SKM-1 treated with dmso at 0.1 percent for 144 hours (cell line): ENCODE results near the gene EIF2S2.

Source experiments
- DNase-seq: peaks from one replicate; lab custom pipeline; 2025; ENCODE audit not compliant: unreplicated experiment; lab: John Stamatoyannopoulos, UW

The EIF2S2 gene

DNA sequence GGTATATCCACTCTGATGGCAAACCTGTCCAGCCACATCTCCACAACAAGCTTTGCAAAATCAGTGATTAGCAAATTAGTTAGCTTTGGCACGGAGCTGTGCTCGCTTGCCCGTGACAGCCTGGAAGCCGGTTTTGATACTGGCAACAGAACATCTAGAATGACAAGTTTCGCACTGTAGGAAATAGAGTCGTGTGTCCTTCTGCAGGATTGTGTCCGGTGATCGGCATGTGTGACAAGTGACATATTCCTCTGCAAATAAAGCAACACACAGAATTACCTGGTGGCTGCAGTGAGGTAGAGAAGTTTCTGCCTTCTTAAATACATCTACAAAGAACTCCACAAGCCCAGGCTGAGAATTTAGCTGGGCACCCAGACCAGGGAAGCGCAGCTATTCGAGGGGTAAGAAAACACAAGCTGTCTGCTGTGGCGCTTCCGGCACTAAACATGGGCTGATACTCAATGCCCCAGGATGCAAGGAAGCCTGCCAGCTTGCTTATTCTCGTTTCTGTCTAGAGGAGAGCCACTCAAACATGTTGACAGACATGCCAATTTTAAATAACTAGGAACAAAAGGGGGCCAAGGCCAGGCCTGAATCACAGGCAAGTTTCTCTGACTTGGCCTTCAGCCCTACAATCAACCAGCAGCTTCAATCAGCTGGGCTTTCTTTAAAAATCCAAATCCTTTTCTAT, 22.2 kb downstream of the EIF2S2 start:
- no peak for DNase-seq

- no peak for DNase-seq
Observed at GRCh38 chr20:34089175-34089479, 22.9 kb downstream of the EIF2S2 start.

DNA sequence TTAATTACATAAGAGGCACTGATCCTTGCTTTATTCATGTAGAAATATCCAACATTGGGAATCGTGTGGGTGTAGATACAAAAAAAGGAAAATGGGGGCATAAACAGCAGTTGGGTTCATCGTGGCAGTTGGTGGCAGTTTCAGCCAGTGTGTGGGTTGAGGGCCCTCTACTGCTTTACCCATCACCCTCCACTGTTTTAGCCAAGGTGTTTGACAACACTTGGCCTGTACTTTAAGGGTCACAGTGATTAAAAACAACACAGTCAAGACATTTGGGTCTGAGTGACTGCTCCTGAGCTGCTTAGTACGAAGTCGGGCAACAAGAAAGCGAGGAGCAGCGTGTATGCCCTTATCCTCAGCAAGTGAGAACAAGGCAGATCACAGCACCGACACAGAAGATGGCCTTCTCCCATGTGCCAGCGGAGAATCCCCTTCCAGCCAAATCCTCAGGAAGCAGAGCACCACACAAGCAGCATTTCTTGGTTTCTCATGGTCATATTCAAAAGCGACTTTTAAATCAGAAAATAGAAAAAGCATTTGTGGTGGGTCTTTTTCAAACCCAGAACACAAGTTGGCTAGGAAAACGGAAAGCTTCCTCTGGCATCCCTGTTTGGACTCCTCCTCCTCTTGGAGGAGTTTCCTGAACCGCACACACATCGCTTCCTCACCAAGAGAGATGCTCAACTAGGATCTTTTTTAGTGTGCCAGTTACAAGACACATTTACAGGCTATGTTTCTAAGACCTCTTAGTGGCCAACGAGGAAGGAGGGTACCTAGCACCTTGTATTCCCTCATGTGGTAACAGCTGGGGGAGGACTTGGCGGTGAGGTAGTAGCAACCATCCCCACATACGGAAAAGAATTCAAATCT, 23.5 kb downstream of the EIF2S2 start:
- DNase-seq: no peak

GRCh38 chr20:34085544-34086040, 26.5 kb downstream of the EIF2S2 start:
- no peak for DNase-seq

DNA sequence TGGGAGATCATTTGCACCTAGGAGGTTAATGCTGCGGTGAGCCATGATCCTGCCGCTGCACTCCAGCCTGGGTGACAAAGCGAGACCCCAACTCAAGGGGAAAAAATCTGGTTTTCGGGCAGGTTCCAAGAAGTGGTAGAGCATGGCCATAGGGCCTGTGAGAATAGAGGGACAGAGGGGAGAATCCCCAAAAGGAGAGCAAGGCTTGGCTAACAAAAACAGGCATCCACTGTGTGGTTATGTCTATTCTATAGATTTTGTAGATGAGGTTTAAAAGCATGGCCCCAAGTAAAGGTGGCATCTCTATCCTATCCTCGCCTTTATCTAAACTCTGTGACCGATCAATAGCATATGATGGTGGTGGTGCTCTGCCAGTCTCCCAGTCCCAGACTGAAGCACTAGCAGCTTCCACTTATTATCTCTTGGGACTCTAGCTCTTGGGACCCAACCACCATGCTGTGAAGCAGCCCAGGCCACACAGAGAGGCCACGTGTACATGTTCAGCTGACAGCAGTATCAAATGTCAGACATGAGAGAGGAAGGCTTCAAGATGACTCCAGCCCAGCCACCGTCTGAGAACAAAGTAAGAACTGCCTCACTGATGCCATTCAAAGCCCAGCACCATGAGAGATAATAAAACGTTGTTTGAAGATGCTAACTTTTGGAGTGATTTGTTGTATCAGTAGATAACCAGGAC, 27.7 kb downstream of the EIF2S2 start:
- no peak for DNase-seq

- DNase-seq: no peak
Observed at GRCh38 chr20:34083781-34084180, 28.3 kb downstream of the EIF2S2 start.

- DNase-seq: no peak
Observed at GRCh38 chr20:34083137-34083536, 28.9 kb downstream of the EIF2S2 start.

- no peak for DNase-seq
Observed at GRCh38 chr20:34082232-34082887, 29.7 kb downstream of the EIF2S2 start.

GRCh38 chr20:34079818-34080217, 32.2 kb downstream of the EIF2S2 start:
- DNase-seq: no peak

- no peak for DNase-seq
Observed at GRCh38 chr20:34078540-34078939, 33.5 kb downstream of the EIF2S2 start.

GRCh38 chr20:34076952-34077351, 35.1 kb downstream of the EIF2S2 start:
- no peak for DNase-seq

- DNase-seq: no peak
Observed at GRCh38 chr20:34075647-34076046, 36.4 kb downstream of the EIF2S2 start.

DNA sequence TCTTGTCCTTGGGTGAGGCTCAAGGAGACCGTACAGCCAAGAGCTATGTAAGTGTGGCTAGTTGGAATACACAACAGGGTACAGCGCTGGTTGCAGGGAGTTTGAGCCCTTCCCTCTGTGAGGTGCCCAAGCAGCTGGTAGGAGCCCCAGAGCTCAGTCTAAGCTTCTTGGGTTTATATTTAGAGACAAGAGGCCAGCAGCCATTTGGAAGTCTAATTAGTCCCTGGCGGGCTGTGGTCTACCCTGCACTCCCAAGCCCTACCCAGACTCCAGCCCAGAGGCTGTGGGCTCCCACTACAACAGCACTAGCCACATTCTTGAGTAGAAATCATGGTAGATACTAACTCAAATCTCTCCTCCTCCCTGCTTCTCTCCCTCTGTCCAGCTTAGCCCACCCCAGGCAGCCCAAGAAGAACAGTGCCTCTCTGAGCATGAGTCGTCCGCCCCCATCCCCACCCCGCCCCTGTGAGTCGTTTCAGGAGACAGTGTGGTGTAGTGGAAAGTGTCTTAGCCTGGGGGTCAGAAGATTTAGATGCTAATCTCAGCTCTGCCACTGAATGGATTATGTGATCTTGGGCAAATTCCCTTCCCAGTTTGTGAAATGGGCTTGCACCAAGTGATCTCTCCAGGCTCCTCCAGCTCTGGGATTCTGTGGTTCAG, 37.8 kb downstream of the EIF2S2 start:
- no peak for DNase-seq

DNA sequence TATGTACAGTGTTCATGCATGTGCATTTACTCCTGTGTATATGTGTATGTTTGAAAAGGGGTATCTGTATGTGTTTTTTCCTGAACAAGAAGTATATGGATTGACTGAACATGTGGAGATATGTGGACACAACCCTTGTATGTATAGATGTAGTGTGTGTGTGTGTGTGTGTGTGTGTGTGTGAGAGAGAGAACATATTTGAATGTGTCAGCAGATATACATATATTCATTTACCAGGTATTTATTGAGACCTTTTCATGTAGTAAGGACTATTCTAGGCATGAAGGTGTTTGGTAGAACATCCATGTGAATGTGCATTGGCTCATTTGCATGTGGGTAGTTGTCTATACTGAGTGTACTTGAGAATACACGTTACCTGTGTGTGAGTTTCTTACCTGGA, 39.3 kb downstream of the EIF2S2 start:
- no peak for DNase-seq

- no peak for DNase-seq
Observed at GRCh38 chr20:34072076-34072475, 40.0 kb downstream of the EIF2S2 start.

DNA sequence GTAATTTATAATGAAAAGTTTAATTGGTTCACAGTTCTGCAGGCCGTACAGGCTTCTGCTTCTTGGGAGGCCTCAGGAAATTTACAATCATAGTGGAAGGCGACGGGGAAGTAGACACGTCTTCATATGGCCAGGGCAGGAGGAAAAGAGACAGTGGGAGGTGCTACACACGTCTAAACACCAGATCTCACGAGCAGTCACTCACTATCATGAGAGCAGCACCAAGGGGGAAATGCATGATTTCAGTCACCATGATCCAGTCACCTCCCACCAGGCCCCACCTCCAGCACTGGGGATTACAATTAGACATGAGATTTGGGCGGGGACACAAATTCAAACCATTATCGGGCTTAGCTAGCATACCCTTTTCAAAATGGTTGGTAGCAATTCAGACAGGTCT, 41.2 kb downstream of the EIF2S2 start:
- no peak for DNase-seq

DNA sequence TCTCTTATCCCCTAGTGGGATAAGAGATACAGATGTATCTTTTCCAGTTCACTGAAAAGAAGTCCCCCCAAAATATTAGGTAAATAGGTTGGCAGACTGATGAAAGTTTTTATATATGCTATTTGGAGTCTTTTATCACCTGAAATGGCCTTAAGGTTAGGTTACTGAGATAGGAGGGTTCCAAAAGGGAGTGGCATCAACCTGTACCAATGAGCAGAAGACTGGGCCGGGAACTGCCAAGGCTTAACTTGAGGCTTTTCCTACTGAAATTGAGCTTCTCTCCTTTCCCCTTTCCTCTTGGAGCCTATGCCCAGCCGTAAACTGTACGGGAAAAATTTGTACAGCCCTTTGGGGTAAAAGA, 42.0 kb downstream of the EIF2S2 start:
- DNase-seq: no peak

DNA sequence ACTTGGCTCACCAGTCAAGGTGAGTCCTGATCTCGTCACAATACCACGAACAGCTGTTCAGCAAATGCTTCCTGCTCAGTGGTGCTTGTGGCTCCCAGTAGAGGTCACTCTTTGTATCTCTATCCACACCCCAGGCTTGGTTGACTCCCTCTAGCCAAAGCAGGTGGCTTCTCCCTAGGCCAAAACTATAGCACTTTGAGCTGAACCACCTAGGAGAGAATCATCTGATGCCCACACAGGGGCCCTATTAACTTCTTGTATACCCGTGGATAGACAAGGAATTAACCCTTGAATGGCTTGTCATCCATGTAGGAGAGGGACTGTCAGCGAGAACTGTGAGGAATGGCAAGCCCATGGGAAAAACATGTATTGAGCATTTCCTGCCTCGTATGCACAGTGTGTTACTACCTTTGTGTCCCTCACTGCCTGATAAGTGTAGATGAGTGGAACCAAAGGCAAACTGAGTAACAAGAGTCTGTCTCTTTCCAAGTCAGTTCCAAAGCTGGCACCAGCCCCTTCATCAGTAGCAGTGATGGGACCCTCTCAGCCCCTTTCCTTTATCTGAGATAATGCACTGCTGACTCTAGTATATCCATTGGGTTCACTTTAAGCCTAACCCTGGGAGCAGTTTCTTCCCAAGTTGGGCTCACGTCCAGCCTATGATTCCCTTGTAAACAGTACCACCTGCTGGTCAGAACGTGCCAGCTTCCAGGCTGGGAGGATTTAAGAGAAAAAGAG, 42.5 kb downstream of the EIF2S2 start:
- DNase-seq: peak; percentile 42

DNA sequence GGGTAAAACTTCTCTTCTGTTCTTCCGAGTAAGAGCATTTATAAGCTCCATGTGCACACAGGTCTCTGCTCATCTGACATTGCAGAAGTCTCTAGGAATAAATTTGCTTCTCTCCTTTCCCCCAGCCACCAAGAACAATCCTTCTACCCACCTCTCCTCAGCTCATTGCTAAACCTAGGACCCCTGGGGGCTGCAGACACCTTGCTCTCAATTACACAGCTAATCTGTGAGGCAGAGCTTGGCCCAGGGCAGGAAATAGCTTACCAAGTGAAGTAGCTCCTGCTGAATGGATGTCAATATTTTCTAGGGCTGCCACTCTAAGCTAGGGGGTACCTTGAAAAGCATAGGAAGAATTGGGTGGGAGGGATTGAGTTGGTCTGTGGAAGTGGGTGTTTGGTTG, 44.0 kb downstream of the EIF2S2 start:
- no peak for DNase-seq

DNA sequence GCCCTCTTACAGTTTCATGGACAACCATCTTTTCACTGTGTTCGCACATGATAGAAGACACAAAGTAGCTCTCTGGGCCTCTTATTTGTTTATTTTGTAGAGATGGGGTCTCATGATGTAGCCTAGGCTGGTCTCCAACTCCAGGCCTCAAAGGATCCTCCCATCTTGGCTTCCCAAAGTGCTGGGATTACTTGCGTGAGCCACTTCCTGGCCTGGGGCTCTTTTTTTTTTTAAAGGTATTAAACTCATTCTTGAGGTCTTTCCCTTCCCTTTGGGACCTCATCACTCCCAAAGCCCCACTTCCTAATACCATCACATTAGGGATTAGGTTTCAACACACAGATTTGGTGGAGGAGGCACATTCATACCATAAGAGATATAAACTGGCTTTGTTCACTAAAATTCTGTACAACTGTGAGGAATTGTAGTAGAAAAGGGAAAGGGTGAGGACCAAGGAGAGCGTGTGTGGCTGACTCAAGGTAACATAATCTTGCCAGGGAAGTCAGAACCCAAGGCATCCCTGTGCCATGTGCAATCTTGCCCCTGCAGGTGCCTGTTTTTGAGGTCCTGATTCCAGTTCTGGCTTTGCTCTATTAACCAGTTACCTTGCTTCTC, 45.5 kb downstream of the EIF2S2 start:
- no peak for DNase-seq
